EH (cell line): ENCODE data around the gene ARHGEF7.
A peak's percentile ranks its signal among the peaks of the same experiment; 100 is the strongest.

Experiments used
- DNase-seq: peaks from one replicate; pipeline ENCODE4 v3.0.0-alpha.2; 2015; ENCODE audit warnings: low read depth

Gene ARHGEF7

GRCh38 chr13:111225810-111226546 is 110.9 kb downstream of the ARHGEF7 start:
- no peak for DNase-seq

GRCh38 chr13:111227405-111227804 is 112.3 kb downstream of the ARHGEF7 start:
- peak; percentile 58 for DNase-seq

- DNase-seq, result no peak
Observed at GRCh38 chr13:111228262-111229144, 113.4 kb downstream of the ARHGEF7 start.

GRCh38 chr13:111230385-111230930 is 115.3 kb downstream of the ARHGEF7 start:
- no peak for DNase-seq

GRCh38 chr13:111232191-111232590 is 117.1 kb downstream of the ARHGEF7 start:
- no peak for DNase-seq

- DNase-seq, result peak; percentile 37
Observed at GRCh38 chr13:111233080-111233479, 118.0 kb downstream of the ARHGEF7 start.

GRCh38 chr13:111239764-111240670 is 124.9 kb downstream of the ARHGEF7 start:
- DNase-seq, result peak; percentile 33

- no peak for DNase-seq
Observed at GRCh38 chr13:111241006-111241755, 126.1 kb downstream of the ARHGEF7 start.

GRCh38 chr13:111241862-111242261 is 126.8 kb downstream of the ARHGEF7 start:
- DNase-seq, result no peak

GRCh38 chr13:111242585-111242984 is 127.5 kb downstream of the ARHGEF7 start:
- DNase-seq, result no peak

GRCh38 chr13:111243981-111244380 is 128.9 kb downstream of the ARHGEF7 start:
- DNase-seq, result no peak

GRCh38 chr13:111245576-111246384 is 130.7 kb downstream of the ARHGEF7 start:
- DNase-seq, result peak; percentile 59

GRCh38 chr13:111247552-111247951 is 132.4 kb downstream of the ARHGEF7 start:
- peak; percentile 21 for DNase-seq

- DNase-seq, result no peak
Observed at GRCh38 chr13:111248822-111249221, 133.7 kb downstream of the ARHGEF7 start.

GRCh38 chr13:111249637-111250360 is 134.7 kb downstream of the ARHGEF7 start:
- peak; percentile 22 for DNase-seq

- DNase-seq, result peak; percentile 64
Observed at GRCh38 chr13:111251646-111252445, 136.7 kb downstream of the ARHGEF7 start.

- DNase-seq, result peak; percentile 81
Observed at GRCh38 chr13:111252446-111253364, 137.6 kb downstream of the ARHGEF7 start.
